Esophagus squamous epithelium (tissue), 5 donors: ENCODE results near the gene GRIK1. TPM values are rescaled to one million over a fixed set of nuclear protein-coding genes. Genes with fewer than 3 reads are reported as not detected.

Experiments used
- DNase-seq: peaks from one replicate; lab custom pipeline; 2025; lab: John Stamatoyannopoulos, UW
- H3K27ac ChIP-seq, 4 donors: fragments of 200-600 bp; sonication (generic); one replicate each; pipeline ENCODE4 v1.5.1; 2016 to 2019; ENCODE audit warnings: mild to moderate bottlenecking in 1 of 4
- H3K27me3 ChIP-seq, 4 donors: fragments of 200-600 bp; sonication (generic); 1 replicate in 3 of 4; 2 replicates in 1 of 4; pipeline versions ENCODE4 v1.5.1 to v1.6.0; 2017 to 2021; ENCODE audit warnings: antibody characterized with exemption in 1 of 4
- H3K36me3 ChIP-seq, 3 donors: fragments of 200-600 bp; sonication (generic); one replicate each; pipeline ENCODE4 v1.5.1; 2016 to 2019
- H3K4me1 ChIP-seq, 3 donors: fragments of 200-600 bp; sonication (generic); one replicate each; pipeline ENCODE4 v1.5.1; 2017 to 2019
- H3K4me3 ChIP-seq, 4 donors: fragments of 200-600 bp; sonication (generic); 1 replicate in 3 of 4; 2 replicates in 1 of 4; pipeline ENCODE4 v1.5.1; 2016 to 2019; ENCODE audit warnings: mild to moderate bottlenecking in 2 of 4, moderate library complexity in 1 of 4
- H3K9me3 ChIP-seq, 3 donors: fragments of 200-600 bp; sonication (generic); one replicate each; pipeline ENCODE4 v1.5.1; 2016 to 2019
- CTCF ChIP-seq, 6 experiments: fragments of 450-650 bp in 4 of 6; fragments of 200-600 bp in 2 of 6; sonication (generic) in 2 of 6; IDR thresholded peaks; one replicate each; pipeline ENCODE4 v1.5.1; 2016 to 2019; ENCODE audit warnings: antibody characterized with exemption in 6 of 6, mild to moderate bottlenecking in 4 of 6, moderate library complexity in 4 of 6
- POLR2A ChIP-seq, 4 donors: fragments of 450-650 bp; IDR thresholded peaks; one replicate each; pipeline ENCODE4 v1.6.1; 2017; ENCODE audit warnings: antibody characterized with exemption in 4 of 4, mild to moderate bottlenecking in 4 of 4, moderate library complexity in 3 of 4
- WGBS, 2 donors: methylation state at CpG; one replicate each; pipeline ENCODE4 v1.1.5; 2018; 5-methylcytosine and 5-hydroxymethylcytosine counted together
- intact Hi-C: fragments of 100-400 bp; cut with DNase I; formaldehyde crosslinking; loops from one replicate; pipeline ENCODE4 v1.15.0; 2022
- total RNA-seq, 4 donors: library from RNA; depleted of rRNA; stranded (reverse); fragments of >200 nt; gene quantifications; one replicate each; pipeline ENCODE4 v1.1.0, GENCODE V29; 2016
- donor health status: DM: yes; HTN: yes; CAD: no.

The GRIK1 gene
- total RNA-seq, 4 donors from 2014 or later: 0.19 TPM; not detected in 3

GRCh38 chr21:29657240-29657989 lies 282.4 kb downstream of the GRIK1 start:
- intact Hi-C loops: no loop called here
- Histone ChIP-seq H3K4me3 (no peak overlapping the region), H3K27ac (no peak overlapping the region), H3K4me1 (peaks cover 0 to 8% (median 0%) of the 10 kb centered on the region in 3 donors), H3K27me3 (no peaks in the 10 kb centered on the region), H3K9me3 (no peaks in the 10 kb centered on the region), H3K36me3 (no peaks in the 10 kb centered on the region)
- no peak for TF ChIP-seq CTCF (IDR thresholded peaks at IDR 0.05)
- TF ChIP-seq POLR2A (IDR thresholded peaks at IDR 0.05): no peak
- WGBS, 2 donors: 69 to 74% methylated on average over 9 of the region's 9 CpGs
- DNase-seq: no peak

GRCh38 chr21:29656504-29657239 lies 283.1 kb downstream of the GRIK1 start:
- DNase-seq: no peak
- WGBS, 2 donors: 29 to 30% methylated on average over 6 of the region's 6 CpGs

GRCh38 chr21:29655577-29655976 lies 284.2 kb downstream of the GRIK1 start:
- TF ChIP-seq POLR2A (IDR thresholded peaks at IDR 0.05) (no peak), CTCF (IDR thresholded peaks at IDR 0.05) (no peak)
- H3K4me1 ChIP-seq: peaks cover 0 to 8% (median 0%) of the 10 kb centered on the region in 3 donors
- no peak overlapping the region for H3K27ac ChIP-seq
- no peaks in the 10 kb centered on the region for H3K27me3 ChIP-seq
- no peaks in the 10 kb centered on the region for H3K9me3 ChIP-seq
- intact Hi-C loops: no loop called here
- H3K36me3 ChIP-seq: no peaks in the 10 kb centered on the region
- no peak overlapping the region for H3K4me3 ChIP-seq
- DNase-seq: no peak
- 93 to 94% methylated on average over 6 of the region's 6 CpGs for WGBS, 2 donors

More at GRCh38 chr21:29656504-29657239, 283.1 kb downstream of the GRIK1 start:
- H3K4me3 ChIP-seq: no peak overlapping the region
- H3K27me3 ChIP-seq: no peaks in the 10 kb centered on the region
- intact Hi-C loops: no loop called here
- H3K4me1 ChIP-seq: peaks cover 0 to 8% (median 0%) of the 10 kb centered on the region in 3 donors
- H3K27ac ChIP-seq: peak overlapping the region in 1 of 4 donors; percentile 2
- no peaks in the 10 kb centered on the region for H3K36me3 ChIP-seq
- no peak for TF ChIP-seq CTCF (IDR thresholded peaks at IDR 0.05)
- TF ChIP-seq POLR2A (IDR thresholded peaks at IDR 0.05): no peak
- H3K9me3 ChIP-seq: no peaks in the 10 kb centered on the region

DNA sequence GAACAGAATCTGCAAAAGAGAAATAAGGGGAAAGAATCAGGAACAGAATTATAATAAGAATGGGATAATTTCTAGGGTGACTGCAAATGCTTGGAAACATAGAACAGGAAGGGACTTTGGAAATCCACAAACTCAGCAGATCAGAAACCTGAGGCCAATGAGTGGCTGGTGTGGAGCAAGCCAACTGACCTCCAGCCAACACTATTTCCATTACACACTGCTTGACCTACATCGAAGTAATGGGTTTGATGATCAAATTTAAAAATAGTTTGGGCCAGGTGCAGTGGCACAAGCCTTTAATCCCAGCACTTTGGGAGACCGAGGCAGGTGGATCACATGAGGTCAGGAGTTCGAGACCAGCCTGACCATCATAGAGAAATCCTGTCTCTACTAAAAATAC lies 284.9 kb downstream of the GRIK1 start:
- no peaks in the 10 kb centered on the region for H3K9me3 ChIP-seq
- DNase-seq: no peak
- intact Hi-C loops: no loop called here
- no peaks in the 10 kb centered on the region for H3K36me3 ChIP-seq
- WGBS, 2 donors: 70 to 75% methylated on average over 3 of the region's 3 CpGs
- TF ChIP-seq CTCF (IDR thresholded peaks at IDR 0.05) (no peak), POLR2A (IDR thresholded peaks at IDR 0.05) (no peak)
- no peak overlapping the region for H3K4me3 ChIP-seq
- H3K4me1 ChIP-seq: peaks cover 0 to 8% (median 0%) of the 10 kb centered on the region in 3 donors
- H3K27ac ChIP-seq: no peak overlapping the region
- no peaks in the 10 kb centered on the region for H3K27me3 ChIP-seq

DNA sequence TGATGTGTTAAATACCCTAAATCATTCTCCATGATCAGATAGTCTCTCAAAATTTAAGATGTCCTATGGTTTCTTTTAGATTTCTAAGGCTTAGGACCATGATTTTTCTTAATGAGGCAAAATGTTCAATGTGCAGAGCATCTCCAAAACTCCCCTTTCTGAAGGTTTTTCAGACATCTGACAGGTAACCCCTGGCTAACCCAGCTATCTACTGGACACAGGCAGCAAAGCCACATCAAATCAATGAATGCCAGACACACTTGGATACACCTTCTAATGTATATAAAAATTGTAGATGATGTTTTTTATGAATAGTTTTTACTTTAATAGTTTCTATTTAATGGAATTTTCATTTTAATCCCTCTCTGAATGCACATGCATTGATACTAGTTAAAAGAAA lies 285.6 kb downstream of the GRIK1 start:
- DNase-seq: no peak
- no peak overlapping the region for H3K27ac ChIP-seq
- no peaks in the 10 kb centered on the region for H3K9me3 ChIP-seq
- no peaks in the 10 kb centered on the region for H3K27me3 ChIP-seq
- intact Hi-C loops: no loop called here
- H3K4me3 ChIP-seq: no peak overlapping the region
- H3K36me3 ChIP-seq: no peaks in the 10 kb centered on the region
- H3K4me1 ChIP-seq: peaks cover 0 to 8% (median 0%) of the 10 kb centered on the region in 3 donors
- no peak for TF ChIP-seq POLR2A (IDR thresholded peaks at IDR 0.05)
- no peak for TF ChIP-seq CTCF (IDR thresholded peaks at IDR 0.05)
